Measurements from ENCODE around the gene CEACAM20. TPM values are rescaled to one million over a fixed set of nuclear protein-coding genes. Genes with fewer than 3 reads are reported as not detected.

Gene CEACAM20
- total RNA-seq, 1 experiment from 2014 or later = not detected

DNA sequence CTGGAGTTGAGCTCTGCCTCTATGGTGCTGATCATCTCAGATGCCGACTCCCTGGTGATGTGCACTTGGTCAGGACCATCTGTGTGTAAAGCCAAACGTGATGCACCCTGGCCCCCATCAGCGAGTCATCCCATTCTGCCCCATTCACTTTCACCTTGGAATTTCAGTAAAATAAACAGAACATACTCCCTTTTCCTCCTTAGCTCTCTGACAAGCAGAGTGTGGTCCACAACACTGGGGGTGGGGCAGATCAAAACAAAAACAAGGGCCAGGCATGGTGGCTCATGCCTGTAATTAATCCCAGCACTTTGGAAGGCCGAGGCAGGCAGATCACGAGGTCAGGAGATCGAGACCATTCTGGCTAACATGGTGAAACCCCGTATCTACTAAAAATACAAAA, 12.3 kb downstream of the CEACAM20 start:
- Histone ChIP-seq H3K27me3 (replicated peaks; ENCODE audit: insufficient read depth, low read depth, low read length, poor library complexity) (no peaks in the 10 kb centered on the region), H3K27ac (ENCODE audit: low read depth, low read length, poor library complexity, severe bottlenecking) (peak overlapping the region; percentile 47), H3K4me1 (ENCODE audit: insufficient read depth, low read length, poor library complexity, severe bottlenecking) (no peaks in the 10 kb centered on the region), H3K4me3 (ENCODE audit: low read depth, low read length, poor library complexity, severe bottlenecking) (no peak overlapping the region), H3K36me3 (ENCODE audit: insufficient read depth, low read length, poor library complexity, severe bottlenecking) (no peaks in the 10 kb centered on the region), H3K9me3 (ENCODE audit: low read depth, low read length, poor library complexity, severe bottlenecking) (no peaks in the 10 kb centered on the region)
- POLR2A ChIA-PET (ENCODE audit: low non-redundant PET) = interaction anchor here (0.6 kb wide), 1 partner anchor 31 kb away, joined by 8 read pairs; no protein-coding TSS in a partner anchor
- CTCF ChIA-PET = no interaction called here
- no peak for DNase-seq (ENCODE audit: low spot score)
- TF ChIP-seq EZH2 (IDR thresholded peaks at IDR 0.05; ENCODE audit: borderline replicate concordance, low read depth, low read length, poor library complexity, severe bottlenecking) (no peak), CTCF (conservative IDR thresholded peaks at IDR 0.05; ENCODE audit: low read depth, low read length) (no peak)
- intact Hi-C loops (cut with micrococcal nuclease; ENCODE audit: unreplicated experiment) = no loop called here
- BruUV-seq (replicated peaks) = no TSS peak

GRCh38 chr19:44515907-44516306, 13.6 kb downstream of the CEACAM20 start:
- Histone ChIP-seq H3K36me3 (ENCODE audit: insufficient read depth, low read length, poor library complexity, severe bottlenecking) (no peaks in the 10 kb centered on the region), H3K27me3 (replicated peaks; ENCODE audit: insufficient read depth, low read depth, low read length, poor library complexity) (no peaks in the 10 kb centered on the region), H3K4me1 (ENCODE audit: insufficient read depth, low read length, poor library complexity, severe bottlenecking) (no peaks in the 10 kb centered on the region), H3K27ac (ENCODE audit: low read depth, low read length, poor library complexity, severe bottlenecking) (no peak overlapping the region), H3K4me3 (ENCODE audit: low read depth, low read length, poor library complexity, severe bottlenecking) (no peak overlapping the region), H3K9me3 (ENCODE audit: low read depth, low read length, poor library complexity, severe bottlenecking) (no peaks in the 10 kb centered on the region)
- TF ChIP-seq CTCF (conservative IDR thresholded peaks at IDR 0.05; ENCODE audit: low read depth, low read length) (no peak), EZH2 (IDR thresholded peaks at IDR 0.05; ENCODE audit: borderline replicate concordance, low read depth, low read length, poor library complexity, severe bottlenecking) (no peak)
- no peak for DNase-seq (ENCODE audit: low spot score)
- no TSS peak for BruUV-seq (replicated peaks)
- POLR2A ChIA-PET (ENCODE audit: low non-redundant PET) = no interaction called here
- CTCF ChIA-PET = no interaction called here
- intact Hi-C loops (cut with micrococcal nuclease; ENCODE audit: unreplicated experiment) = no loop called here

DNA sequence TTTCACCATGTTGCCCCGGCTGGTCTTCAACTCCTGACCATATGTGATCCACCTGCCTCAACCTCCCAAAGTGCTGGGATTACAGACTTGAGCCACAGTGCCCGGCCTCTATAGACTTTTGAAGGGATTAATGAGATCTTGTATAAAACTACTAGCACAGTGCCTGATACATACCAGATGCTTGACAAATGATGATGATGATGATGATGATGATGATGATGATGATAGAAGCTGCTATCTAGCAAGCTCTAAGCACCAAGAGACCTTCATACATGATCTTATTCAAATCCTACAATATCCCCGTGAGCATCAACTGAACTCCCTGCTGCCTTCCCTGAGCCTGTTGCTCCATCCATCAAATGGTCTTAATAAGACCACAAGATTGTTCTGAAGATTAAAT, 14.4 kb downstream of the CEACAM20 start:
- CTCF ChIA-PET = no interaction called here
- H3K27me3 ChIP-seq (replicated peaks; ENCODE audit: insufficient read depth, low read depth, low read length, poor library complexity) = no peaks in the 10 kb centered on the region

More for the DNA sequence above, 14.4 kb downstream of the CEACAM20 start:
- no TSS peak for BruUV-seq (replicated peaks)
- POLR2A ChIA-PET (ENCODE audit: low non-redundant PET) = no interaction called here
- TF ChIP-seq CTCF (conservative IDR thresholded peaks at IDR 0.05; ENCODE audit: low read depth, low read length) = no peak
- Histone ChIP-seq H3K4me1 (ENCODE audit: insufficient read depth, low read length, poor library complexity, severe bottlenecking) (no peaks in the 10 kb centered on the region), H3K9me3 (ENCODE audit: low read depth, low read length, poor library complexity, severe bottlenecking) (no peaks in the 10 kb centered on the region), H3K36me3 (ENCODE audit: insufficient read depth, low read length, poor library complexity, severe bottlenecking) (no peaks in the 10 kb centered on the region), H3K27ac (ENCODE audit: low read depth, low read length, poor library complexity, severe bottlenecking) (no peak overlapping the region), H3K4me3 (ENCODE audit: low read depth, low read length, poor library complexity, severe bottlenecking) (no peak overlapping the region)
- DNase-seq (ENCODE audit: low spot score) = no peak
- intact Hi-C loops (cut with micrococcal nuclease; ENCODE audit: unreplicated experiment) = no loop called here

Data from A673 (cell line).